Measurements from ENCODE around the gene ADGRL3.

The ADGRL3 gene

GRCh38 chr4:62051332-62051731, 851.2 kb downstream of the ADGRL3 start:
- FAIRE-seq, result no peak
- DNase-seq (ENCODE audit: low spot score), result no peak

- DNase-seq (ENCODE audit: low spot score) (no peak), FAIRE-seq (no peak)
These were observed 853.8 kb downstream of the ADGRL3 start for GRCh38 chr4:62053974-62054373.

GRCh38 chr4:62057031-62057430, 856.9 kb downstream of the ADGRL3 start:
- FAIRE-seq, result no peak
- no peak for DNase-seq (ENCODE audit: low spot score)

GRCh38 chr4:62058571-62058970, 858.4 kb downstream of the ADGRL3 start:
- DNase-seq (ENCODE audit: low spot score) (no peak), FAIRE-seq (no peak)

GRCh38 chr4:62070291-62070852, 870.2 kb downstream of the ADGRL3 start:
- FAIRE-seq (no peak), DNase-seq (ENCODE audit: low spot score) (no peak)

- DNase-seq (ENCODE audit: low spot score) (no peak), FAIRE-seq (no peak)
These were observed 875.0 kb downstream of the ADGRL3 start for GRCh38 chr4:62075089-62075488.

- DNase-seq (ENCODE audit: low spot score) (no peak), FAIRE-seq (no peak)
These were observed 875.4 kb downstream of the ADGRL3 start for GRCh38 chr4:62075521-62075920.

- no peak for DNase-seq (ENCODE audit: low spot score)
- no peak for FAIRE-seq
These were observed 877.3 kb downstream of the ADGRL3 start for GRCh38 chr4:62077406-62077805.

- FAIRE-seq (no peak), DNase-seq (ENCODE audit: low spot score) (no peak)
These were observed 880.3 kb downstream of the ADGRL3 start for GRCh38 chr4:62080431-62080830.

GRCh38 chr4:62087706-62088105, 887.6 kb downstream of the ADGRL3 start:
- DNase-seq (ENCODE audit: low spot score) (no peak), FAIRE-seq (no peak)

GRCh38 chr4:62093735-62094134, 893.6 kb downstream of the ADGRL3 start:
- DNase-seq (ENCODE audit: low spot score), result no peak
- FAIRE-seq, result no peak

- DNase-seq (ENCODE audit: low spot score) (no peak), FAIRE-seq (no peak)
These were observed 896.8 kb downstream of the ADGRL3 start for GRCh38 chr4:62096881-62097280.

GRCh38 chr4:62115216-62115615, 915.1 kb downstream of the ADGRL3 start:
- FAIRE-seq (no peak), DNase-seq (ENCODE audit: low spot score) (no peak)

- FAIRE-seq (no peak), DNase-seq (ENCODE audit: low spot score) (no peak)
These were observed 917.8 kb downstream of the ADGRL3 start for GRCh38 chr4:62117886-62118285.

GRCh38 chr4:62118558-62118957, 918.4 kb downstream of the ADGRL3 start:
- FAIRE-seq, result no peak
- no peak for DNase-seq (ENCODE audit: low spot score)

- DNase-seq (ENCODE audit: low spot score) (no peak), FAIRE-seq (no peak)
These were observed 919.1 kb downstream of the ADGRL3 start for GRCh38 chr4:62119195-62119594.

GRCh38 chr4:62126064-62126732, 926.1 kb downstream of the ADGRL3 start:
- no peak for DNase-seq (ENCODE audit: low spot score)
- FAIRE-seq, result no peak

All from RCC 7860 (cell line).